Colonic mucosa (tissue), 4 donors: ENCODE data around the gene TBX3. TPM values are rescaled to one million over a fixed set of nuclear protein-coding genes. Genes with fewer than 3 reads are reported as not detected.
A peak's percentile ranks its signal among the peaks of the same experiment; 100 is the strongest.
"Not testable (repeated sequence)": the region's sequence is repeated elsewhere in the genome, so short reads cannot be mapped to it uniquely, and the experiment has no call there.

ENCODE experiments used
- DNase-seq: peaks from one replicate; pipeline ENCODE4 v3.0.0-alpha.2; 2020
- H3K27ac ChIP-seq: fragments of 200-600 bp; one replicate; pipeline ENCODE4 v1.8.0; 2021
- H3K27me3 ChIP-seq: fragments of 200-600 bp; one replicate; pipeline ENCODE4 v1.8.0; 2021
- H3K36me3 ChIP-seq: fragments of 200-600 bp; one replicate; pipeline ENCODE4 v1.8.0; 2021
- H3K4me1 ChIP-seq: fragments of 200-600 bp; one replicate; pipeline ENCODE4 v1.8.0; 2021; ENCODE audit warnings: mild to moderate bottlenecking
- H3K4me3 ChIP-seq: fragments of 200-600 bp; one replicate; pipeline ENCODE4 v1.8.0; 2021
- H3K9ac ChIP-seq, 2 donors: one replicate each; pipeline ENCODE4 v1.7.0; 2013; ENCODE audit warnings: control low read depth in 2 of 2, low read depth in 2 of 2, low read length in 2 of 2
- H3K9me3 ChIP-seq: fragments of 200-600 bp; one replicate; pipeline ENCODE4 v1.8.0; 2021
- intact Hi-C: fragments of 100-400 bp; cut with DNase I; formaldehyde crosslinking; loops from one replicate; pipeline ENCODE4 v1.14.1; 2022
- total RNA-seq, 2 donors: library from RNA; stranded (reverse); fragmentation: NEBNext Ultra II Directional in 1 of 2; extraction: Animal tissue kit (Norgen Biotek cat#: 25700) in 1 of 2; gene quantifications; one replicate each; pipeline ENCODE4 v1.2.1, GENCODE V29; 2021
- TF ChIP-seq, protein P1 (sequence below): fragments of 200-600 bp; IDR thresholded peaks from one replicate; pipeline ENCODE4 v1.8.0; 2022; ENCODE audit warnings: antibody characterized with exemption, mild to moderate bottlenecking
- donor health status: healthy.
- donor health status: DM: no; HTN: no; CAD: no.
- donor health status: DM: no; HTN: no; CAD: no.

Gene TBX3
- total RNA-seq, result 1 to 10 TPM; 4.8 to 7.2 TPM

- peak; percentile 93 for DNase-seq
- no peaks in the 10 kb centered on the region for H3K4me1 ChIP-seq
- H3K9me3 ChIP-seq, result no peaks in the 10 kb centered on the region
- intact Hi-C loops, result loop anchor here (10.0 kb wide), 1 partner anchor 791 kb away; no protein-coding TSS in a partner anchor
- peak within 1 kb of the TSS; percentile 88 for H3K27ac ChIP-seq
- peak within 1 kb of the TSS; percentile 56 for H3K4me3 ChIP-seq
- peak within 1 kb of the TSS; percentile 79 to 83 for H3K9ac ChIP-seq
- H3K36me3 ChIP-seq, result no peaks in the 10 kb centered on the region
- TF ChIP-seq, protein P1, sequence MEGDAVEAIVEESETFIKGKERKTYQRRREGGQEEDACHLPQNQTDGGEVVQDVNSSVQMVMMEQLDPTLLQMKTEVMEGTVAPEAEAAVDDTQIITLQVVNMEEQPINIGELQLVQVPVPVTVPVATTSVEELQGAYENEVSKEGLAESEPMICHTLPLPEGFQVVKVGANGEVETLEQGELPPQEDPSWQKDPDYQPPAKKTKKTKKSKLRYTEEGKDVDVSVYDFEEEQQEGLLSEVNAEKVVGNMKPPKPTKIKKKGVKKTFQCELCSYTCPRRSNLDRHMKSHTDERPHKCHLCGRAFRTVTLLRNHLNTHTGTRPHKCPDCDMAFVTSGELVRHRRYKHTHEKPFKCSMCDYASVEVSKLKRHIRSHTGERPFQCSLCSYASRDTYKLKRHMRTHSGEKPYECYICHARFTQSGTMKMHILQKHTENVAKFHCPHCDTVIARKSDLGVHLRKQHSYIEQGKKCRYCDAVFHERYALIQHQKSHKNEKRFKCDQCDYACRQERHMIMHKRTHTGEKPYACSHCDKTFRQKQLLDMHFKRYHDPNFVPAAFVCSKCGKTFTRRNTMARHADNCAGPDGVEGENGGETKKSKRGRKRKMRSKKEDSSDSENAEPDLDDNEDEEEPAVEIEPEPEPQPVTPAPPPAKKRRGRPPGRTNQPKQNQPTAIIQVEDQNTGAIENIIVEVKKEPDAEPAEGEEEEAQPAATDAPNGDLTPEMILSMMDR, result peak; percentile 36
- H3K27me3 ChIP-seq, result peaks cover 25% of the 10 kb centered on the region
Measured at GRCh38 chr12:114684098-114684869, at the start of gene TBX3. TBX3 (minus strand) TSS chr12:114684175; CDS start chr12:114683200, 975 bp downstream.

GRCh38 chr12:114732426-114733030 lies 48.6 kb upstream of the TBX3 start:
- H3K4me3 ChIP-seq, result no peak overlapping the region
- TF ChIP-seq, protein P1, result no peak

GRCh38 chr12:114729731-114730130 lies 45.8 kb upstream of the TBX3 start:
- H3K27me3 ChIP-seq, result peaks cover 2% of the 10 kb centered on the region
- no peaks in the 10 kb centered on the region for H3K9me3 ChIP-seq
- intact Hi-C loops, result no loop called here
- no peak overlapping the region for H3K27ac ChIP-seq
- TF ChIP-seq, protein P1, result no peak
- H3K36me3 ChIP-seq, result no peaks in the 10 kb centered on the region
- H3K9ac ChIP-seq, result no peak overlapping the region
- H3K4me3 ChIP-seq, result no peak overlapping the region
- DNase-seq, result no peak
- peaks cover 3% of the 10 kb centered on the region for H3K4me1 ChIP-seq

More at GRCh38 chr12:114732426-114733030, 48.6 kb upstream of the TBX3 start:
- Histone ChIP-seq H3K9me3 (no peaks in the 10 kb centered on the region), H3K27ac (no peak overlapping the region), H3K36me3 (no peaks in the 10 kb centered on the region), H3K4me1 (peaks cover 3% of the 10 kb centered on the region), H3K27me3 (peaks cover 15% of the 10 kb centered on the region), H3K9ac (no peak overlapping the region)
- intact Hi-C loops, result no loop called here
- DNase-seq, result no peak

DNA sequence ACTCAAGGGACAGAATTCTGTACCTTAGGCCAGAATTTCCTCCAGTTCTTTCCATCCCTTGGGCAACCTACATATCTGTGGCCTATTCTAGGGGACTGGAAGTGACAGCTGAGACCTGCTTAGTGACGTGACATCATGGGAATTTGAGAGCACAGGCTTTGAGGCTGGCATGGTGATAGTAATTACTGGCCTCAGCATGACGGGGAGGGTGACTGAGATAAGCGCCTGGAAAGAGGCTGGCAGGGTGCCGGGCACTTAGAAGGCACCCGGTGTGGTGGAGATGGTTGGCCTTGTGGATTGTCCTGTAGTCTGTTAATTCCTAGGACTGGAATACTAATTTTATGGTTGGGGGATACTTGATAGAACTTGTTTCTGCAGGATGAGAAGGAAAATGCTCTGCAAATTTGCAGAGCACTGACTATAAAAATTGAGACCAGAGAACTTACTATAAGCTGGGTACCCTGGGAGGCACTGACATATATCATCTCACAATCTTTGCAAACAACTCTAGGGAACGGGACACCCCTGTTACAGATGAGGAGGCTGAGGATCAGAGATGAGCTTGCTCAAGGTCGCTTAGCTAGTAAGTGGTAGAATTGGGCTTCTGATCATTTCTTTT lies 42.2 kb upstream of the TBX3 start:
- Histone ChIP-seq H3K9me3 (no peaks in the 10 kb centered on the region), H3K9ac (no peak overlapping the region), H3K27me3 (no peaks in the 10 kb centered on the region), H3K4me3 (no peak overlapping the region), H3K36me3 (no peaks in the 10 kb centered on the region), H3K4me1 (no peaks in the 10 kb centered on the region), H3K27ac (no peak overlapping the region)
- TF ChIP-seq, protein P1, result no peak
- intact Hi-C loops, result no loop called here
- DNase-seq, result no peak

DNA sequence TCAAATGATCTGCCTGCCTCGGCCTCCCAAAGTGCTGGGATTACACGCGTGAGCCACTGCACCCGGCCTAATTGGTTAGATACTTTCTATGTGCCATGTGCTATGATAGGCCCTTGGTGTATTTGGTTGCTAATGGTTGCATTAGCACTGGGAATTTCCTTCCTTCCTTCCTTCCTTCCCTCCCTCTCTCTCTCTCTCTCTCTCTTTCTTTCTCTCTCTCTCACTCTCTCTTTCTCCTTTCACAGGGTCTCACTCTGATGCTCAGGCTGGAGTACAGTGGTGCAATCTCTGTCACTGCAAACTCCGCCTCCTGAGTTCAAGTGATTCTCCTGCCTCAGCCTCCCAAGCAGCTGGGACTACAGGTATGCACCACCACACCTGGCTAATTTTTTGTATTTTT lies 38.2 kb upstream of the TBX3 start:
- H3K4me3 ChIP-seq, H3K36me3 ChIP-seq, H3K27me3 ChIP-seq, H3K4me1 ChIP-seq, intact Hi-C loops, H3K9me3 ChIP-seq, H3K9ac ChIP-seq, DNase-seq, H3K27ac ChIP-seq: not testable (repeated sequence)
